ENCODE results near the gene CPVL. TPM values are rescaled to one million over a fixed set of nuclear protein-coding genes. Genes with fewer than 3 reads are reported as not detected.

The CPVL gene
- total RNA-seq, 1 donor from 2014 or later: 15.2 TPM

GRCh38 chr7:29162577-29162976, 16.2 kb upstream of the CPVL start:
- Histone ChIP-seq H3K27me3 (no peaks in the 10 kb centered on the region), H3K9me3 (peaks cover 0 to 6% of the 10 kb centered on the region in 2 donors), H3K4me1 (no peaks in the 10 kb centered on the region), H3K27ac (no peak overlapping the region), H3K4me3 (no peak overlapping the region), H3K36me3 (no peaks in the 10 kb centered on the region)
- TF ChIP-seq CTCF (IDR thresholded peaks at IDR 0.05): no peak
- no peak for DNase-seq (ENCODE audit: low spot score in 2 of 2)
- intact Hi-C loops (cut with DNase I): no loop called here

GRCh38 chr7:29161231-29161630, 14.9 kb upstream of the CPVL start:
- Histone ChIP-seq H3K9me3 (peaks cover 0 to 6% of the 10 kb centered on the region in 2 donors), H3K27ac (no peak overlapping the region), H3K4me3 (no peak overlapping the region), H3K27me3 (no peaks in the 10 kb centered on the region), H3K4me1 (no peaks in the 10 kb centered on the region), H3K36me3 (no peaks in the 10 kb centered on the region)
- DNase-seq (ENCODE audit: low spot score in 2 of 2): no peak
- TF ChIP-seq CTCF (IDR thresholded peaks at IDR 0.05): no peak
- intact Hi-C loops (cut with DNase I): no loop called here

- H3K4me1 ChIP-seq: no peaks in the 10 kb centered on the region
Measured at GRCh38 chr7:29160080-29160479, 13.7 kb upstream of the CPVL start.

GRCh38 chr7:29158795-29159423, 12.6 kb upstream of the CPVL start:
- Histone ChIP-seq H3K27me3 (no peaks in the 10 kb centered on the region), H3K4me1 (no peaks in the 10 kb centered on the region), H3K36me3 (no peaks in the 10 kb centered on the region), H3K4me3 (no peak overlapping the region), H3K9me3 (no peaks in the 10 kb centered on the region), H3K27ac (no peak overlapping the region)
- no peak for TF ChIP-seq CTCF (IDR thresholded peaks at IDR 0.05)
- intact Hi-C loops (cut with DNase I): no loop called here
- no peak for DNase-seq (ENCODE audit: low spot score in 2 of 2)

More at GRCh38 chr7:29160080-29160479, 13.7 kb upstream of the CPVL start:
- TF ChIP-seq CTCF (IDR thresholded peaks at IDR 0.05): no peak
- no peaks in the 10 kb centered on the region for H3K9me3 ChIP-seq
- no peak overlapping the region for H3K4me3 ChIP-seq
- no peak for DNase-seq (ENCODE audit: low spot score in 2 of 2)
- H3K27ac ChIP-seq: no peak overlapping the region
- intact Hi-C loops (cut with DNase I): no loop called here
- no peaks in the 10 kb centered on the region for H3K36me3 ChIP-seq
- H3K27me3 ChIP-seq: no peaks in the 10 kb centered on the region

GRCh38 chr7:29156907-29157452, 10.6 kb upstream of the CPVL start:
- no peaks in the 10 kb centered on the region for H3K27me3 ChIP-seq
- no peak overlapping the region for H3K27ac ChIP-seq
- H3K4me3 ChIP-seq: no peak overlapping the region
- intact Hi-C loops (cut with DNase I): no loop called here
- H3K4me1 ChIP-seq: no peaks in the 10 kb centered on the region
- H3K9me3 ChIP-seq: no peaks in the 10 kb centered on the region
- TF ChIP-seq CTCF (IDR thresholded peaks at IDR 0.05): no peak
- no peak for DNase-seq (ENCODE audit: low spot score in 2 of 2)
- H3K36me3 ChIP-seq: no peaks in the 10 kb centered on the region

Data from ascending aorta (tissue), 2 donors.